Germinal center (tissue), 1 donor: ENCODE measurements around the gene USP6NL.
"Not testable (repeated sequence)": the region's sequence is repeated elsewhere in the genome, so short reads cannot be mapped to it uniquely, and the experiment has no call there.

Source experiments
- DNase-seq: peaks from one replicate; pipeline ENCODE4 v3.0.0; 2012; ENCODE audit warnings: mixed read lengths, low spot score

Gene USP6NL

GRCh38 chr10:11444531-11445228 is 166.8 kb downstream of the USP6NL start:
- no peak for DNase-seq

- DNase-seq = no peak
Measured at GRCh38 chr10:11444155-11444530, 167.3 kb downstream of the USP6NL start.

GRCh38 chr10:11443468-11444154 is 167.8 kb downstream of the USP6NL start:
- no peak for DNase-seq

GRCh38 chr10:11442001-11442773 is 169.3 kb downstream of the USP6NL start:
- DNase-seq = no peak

GRCh38 chr10:11441151-11441535 is 170.3 kb downstream of the USP6NL start:
- DNase-seq = no peak

- no peak for DNase-seq
Measured at GRCh38 chr10:11440250-11441150, 170.9 kb downstream of the USP6NL start.

GRCh38 chr10:11439523-11440053 is 171.9 kb downstream of the USP6NL start:
- no peak for DNase-seq

- DNase-seq = no peak
Measured at GRCh38 chr10:11437391-11438142, 173.9 kb downstream of the USP6NL start.

GRCh38 chr10:11436445-11436844 is 175.0 kb downstream of the USP6NL start:
- DNase-seq = not testable (repeated sequence)

- DNase-seq = no peak
Measured at GRCh38 chr10:11435581-11435981, 175.9 kb downstream of the USP6NL start.

GRCh38 chr10:11434324-11434723 is 177.1 kb downstream of the USP6NL start:
- DNase-seq = peak; percentile 50

- no peak for DNase-seq
Measured at GRCh38 chr10:11433657-11434056, 177.8 kb downstream of the USP6NL start.

GRCh38 chr10:11431216-11431555 is 180.3 kb downstream of the USP6NL start:
- DNase-seq = no peak

GRCh38 chr10:11430421-11431215 is 180.8 kb downstream of the USP6NL start:
- no peak for DNase-seq

- DNase-seq = no peak
Measured at GRCh38 chr10:11429439-11430052, 181.9 kb downstream of the USP6NL start.

GRCh38 chr10:11425676-11426075 is 185.8 kb downstream of the USP6NL start:
- DNase-seq = no peak

GRCh38 chr10:11425296-11425610 is 186.2 kb downstream of the USP6NL start:
- DNase-seq = no peak

GRCh38 chr10:11424456-11425295 is 186.8 kb downstream of the USP6NL start:
- peak; percentile 55 for DNase-seq

GRCh38 chr10:11416974-11417373 is 194.5 kb downstream of the USP6NL start:
- DNase-seq = no peak
